GM21515 (cell line): Measurements from ENCODE around the gene HLA-A.
A peak's percentile ranks its signal among the peaks of the same experiment; 100 is the strongest.
"Not testable (repeated sequence)": the region's sequence is repeated elsewhere in the genome, so short reads cannot be mapped to it uniquely, and the experiment has no call there.

ENCODE experiments used
- ATAC-seq: cut with Tn5 transposase; IDR thresholded peaks from one replicate; pipeline ENCODE4 v1.9.1; 2021; ENCODE audit not compliant: unreplicated experiment

Gene HLA-A

DNA sequence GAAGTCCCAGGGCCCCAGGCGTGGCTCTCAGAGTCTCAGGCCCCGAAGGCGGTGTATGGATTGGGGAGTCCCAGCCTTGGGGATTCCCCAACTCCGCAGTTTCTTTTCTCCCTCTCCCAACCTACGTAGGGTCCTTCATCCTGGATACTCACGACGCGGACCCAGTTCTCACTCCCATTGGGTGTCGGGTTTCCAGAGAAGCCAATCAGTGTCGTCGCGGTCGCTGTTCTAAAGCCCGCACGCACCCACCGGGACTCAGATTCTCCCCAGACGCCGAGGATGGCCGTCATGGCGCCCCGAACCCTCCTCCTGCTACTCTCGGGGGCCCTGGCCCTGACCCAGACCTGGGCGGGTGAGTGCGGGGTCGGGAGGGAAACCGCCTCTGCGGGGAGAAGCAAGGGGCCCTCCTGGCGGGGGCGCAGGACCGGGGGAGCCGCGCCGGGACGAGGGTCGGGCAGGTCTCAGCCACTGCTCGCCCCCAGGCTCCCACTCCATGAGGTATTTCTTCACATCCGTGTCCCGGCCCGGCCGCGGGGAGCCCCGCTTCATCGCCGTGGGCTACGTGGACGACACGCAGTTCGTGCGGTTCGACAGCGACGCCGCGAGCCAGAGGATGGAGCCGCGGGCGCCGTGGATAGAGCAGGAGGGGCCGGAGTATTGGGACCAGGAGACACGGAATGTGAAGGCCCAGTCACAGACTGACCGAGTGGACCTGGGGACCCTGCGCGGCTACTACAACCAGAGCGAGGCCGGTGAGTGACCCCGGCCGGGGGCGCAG is at the start of gene HLA-A:
TSS of gene HLA-A (plus strand) at position 258 of the 778 bp plus-strand sequence. CDS start at position 280, 22 bp downstream.
- ATAC-seq: peak; percentile 76

DNA sequence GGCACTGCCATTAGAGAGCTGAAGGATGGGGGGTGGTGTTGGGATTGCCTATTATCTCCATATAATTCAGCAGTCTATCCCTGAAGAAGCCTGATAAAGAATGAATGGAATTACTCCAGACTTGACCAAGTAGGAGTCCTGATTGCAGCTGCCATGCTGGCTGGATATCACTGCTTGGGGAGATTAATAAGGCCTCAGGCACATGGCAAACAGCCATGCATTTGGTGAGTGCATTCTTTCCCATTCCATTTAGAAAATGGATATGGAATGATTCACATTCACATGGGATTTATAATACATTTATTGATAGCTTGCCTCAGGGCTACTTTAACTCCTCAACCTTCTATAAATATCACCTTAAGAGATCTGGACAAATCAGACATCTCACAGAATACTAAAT is 49.6 kb upstream of the HLA-A start:
- ATAC-seq: no peak

DNA sequence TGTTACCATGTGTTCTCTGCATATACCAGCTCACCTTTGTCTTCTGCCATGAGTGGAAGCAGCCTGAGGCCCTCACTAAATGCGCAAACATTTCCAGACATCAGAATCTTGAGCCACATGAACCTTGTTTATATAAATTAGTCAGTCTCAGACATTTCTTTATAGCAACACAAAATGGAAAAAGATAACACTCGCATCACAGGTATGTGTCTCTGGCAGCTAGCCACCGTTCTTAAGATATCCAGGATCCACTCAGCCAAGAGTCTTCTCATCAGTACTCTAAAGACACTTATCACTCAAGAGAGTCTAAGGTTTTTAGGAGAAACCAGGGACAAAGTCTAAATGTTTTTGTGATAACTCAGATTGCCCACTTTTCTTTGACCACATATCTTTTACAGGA is 43.1 kb upstream of the HLA-A start:
- ATAC-seq: no peak

DNA sequence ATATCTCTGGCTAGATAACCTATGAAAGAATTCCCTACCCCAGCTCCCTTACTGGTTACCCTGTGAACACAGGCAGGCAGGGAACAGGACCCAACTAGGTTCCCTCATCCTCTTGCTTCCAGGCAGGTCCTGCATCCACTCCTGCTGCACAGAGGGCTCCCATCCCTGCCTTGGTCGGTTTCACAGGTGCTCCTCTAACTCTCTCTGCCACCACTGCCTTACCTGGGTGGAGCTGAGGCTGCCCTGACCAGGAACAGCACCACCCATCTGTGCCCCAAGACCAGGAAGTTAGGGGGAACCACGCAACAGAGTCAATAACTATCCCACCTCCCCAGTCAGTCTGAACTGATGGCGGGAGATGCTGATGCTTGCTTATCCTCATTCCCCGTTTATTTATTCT is 37.0 kb upstream of the HLA-A start:
- no peak for ATAC-seq

DNA sequence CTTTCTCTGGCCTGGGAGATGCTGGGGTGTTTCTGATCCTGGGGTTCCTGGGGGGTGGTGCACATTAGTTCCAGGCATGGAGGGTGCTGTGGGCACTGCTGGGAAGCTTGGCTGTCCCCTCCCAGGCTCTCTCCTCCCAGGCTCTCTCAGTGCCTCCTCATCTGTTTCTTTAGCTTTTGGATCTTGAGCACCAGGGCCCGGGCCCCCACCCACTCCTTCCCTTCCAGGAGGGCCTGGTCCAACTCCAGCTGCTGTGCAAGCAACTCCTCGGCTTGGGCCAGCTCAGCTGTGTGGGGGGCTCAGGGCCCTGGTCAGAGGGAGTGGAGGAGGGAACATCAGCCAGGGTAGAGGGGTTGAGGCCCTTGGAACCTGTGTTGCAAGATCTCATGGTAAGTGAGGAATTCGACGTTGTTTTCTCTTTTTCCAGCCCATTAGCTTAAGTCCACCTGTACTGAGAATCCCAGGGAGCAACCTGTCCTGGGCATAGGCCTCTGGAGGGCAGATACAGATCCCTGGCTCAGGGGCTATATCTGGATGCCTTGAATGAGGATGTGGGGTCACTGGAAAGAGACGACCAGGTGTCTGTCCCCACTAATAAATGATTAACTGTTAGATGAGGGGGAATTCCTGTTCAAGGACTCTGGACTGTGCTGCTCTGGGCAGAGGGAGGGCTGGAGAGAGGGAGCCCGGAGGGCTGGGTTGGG is 34.5 kb upstream of the HLA-A start:
- ATAC-seq: no peak

DNA sequence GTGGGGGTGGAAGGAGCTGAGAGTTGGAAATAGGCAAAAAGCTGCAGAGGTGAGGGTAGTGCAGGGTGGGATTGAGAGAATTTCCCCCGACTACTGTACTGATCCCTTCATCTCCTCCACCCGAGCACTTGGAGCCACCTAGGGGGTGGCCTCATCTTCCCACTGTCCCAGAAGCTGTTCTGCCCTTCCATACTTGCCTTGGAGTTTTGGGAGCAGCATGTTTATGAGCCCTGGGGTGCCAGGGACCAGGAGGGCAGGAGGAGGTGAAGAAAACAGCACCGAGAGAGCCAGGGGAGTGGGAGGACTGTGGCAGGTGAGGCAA is 34.0 kb upstream of the HLA-A start:
- no peak for ATAC-seq

DNA sequence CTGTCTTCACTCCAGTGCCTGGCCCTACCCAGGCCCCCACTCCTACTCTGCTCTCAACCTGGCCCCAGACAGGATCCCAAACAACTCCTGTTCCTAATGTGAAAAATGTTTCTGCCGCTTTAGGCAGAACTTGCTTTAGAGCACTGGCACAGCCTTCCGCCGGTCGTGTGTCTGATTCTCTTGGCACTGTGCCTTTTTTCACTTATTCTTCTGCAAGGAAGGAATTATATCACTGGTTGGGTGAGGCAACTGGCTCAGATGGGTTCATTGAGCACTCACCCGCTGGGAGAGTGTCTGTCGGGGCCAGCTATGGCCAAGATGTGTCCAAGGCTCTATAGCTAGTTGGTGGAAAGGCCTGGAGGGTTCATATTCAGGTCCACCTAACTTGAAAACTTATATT is 33.6 kb upstream of the HLA-A start:
- no peak for ATAC-seq

DNA sequence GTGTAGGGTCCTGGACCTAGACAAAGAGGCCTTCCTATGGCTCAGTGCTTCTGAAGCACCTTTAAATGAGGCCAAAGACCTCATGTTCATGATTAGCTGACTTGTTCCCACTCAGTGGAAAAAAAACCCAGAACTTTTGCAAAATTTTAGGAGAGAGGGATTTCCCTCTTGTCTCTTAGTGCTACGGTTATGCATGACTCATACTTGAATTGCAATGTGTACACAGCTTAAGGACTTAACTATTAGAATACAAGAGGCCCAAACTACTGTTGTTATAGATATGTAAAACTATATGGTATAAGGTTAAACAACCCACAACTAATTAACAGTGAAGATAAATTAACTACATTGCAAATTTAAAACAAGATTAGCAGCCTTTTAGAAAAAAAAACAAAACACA is 32.3 kb upstream of the HLA-A start:
- no peak for ATAC-seq

DNA sequence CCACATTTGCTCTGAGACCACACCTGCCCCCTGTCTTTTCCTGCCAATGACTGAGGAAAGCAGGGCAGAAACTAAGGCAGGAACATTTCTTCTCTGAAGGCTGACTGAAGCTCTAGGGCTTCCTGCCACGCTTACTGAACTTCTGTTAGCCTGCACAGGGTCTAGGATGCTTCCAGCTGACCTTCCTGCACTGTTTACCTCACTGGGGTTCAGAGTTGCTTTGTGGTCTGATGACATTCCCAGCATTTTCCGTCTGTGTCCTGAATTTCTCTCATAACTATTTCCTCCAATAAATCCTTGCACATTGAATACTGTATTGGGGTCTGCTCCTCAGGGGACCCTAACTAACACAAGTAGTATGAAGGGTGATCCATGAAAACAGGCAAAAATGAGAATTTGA is 29.5 kb upstream of the HLA-A start:
- ATAC-seq: no peak

DNA sequence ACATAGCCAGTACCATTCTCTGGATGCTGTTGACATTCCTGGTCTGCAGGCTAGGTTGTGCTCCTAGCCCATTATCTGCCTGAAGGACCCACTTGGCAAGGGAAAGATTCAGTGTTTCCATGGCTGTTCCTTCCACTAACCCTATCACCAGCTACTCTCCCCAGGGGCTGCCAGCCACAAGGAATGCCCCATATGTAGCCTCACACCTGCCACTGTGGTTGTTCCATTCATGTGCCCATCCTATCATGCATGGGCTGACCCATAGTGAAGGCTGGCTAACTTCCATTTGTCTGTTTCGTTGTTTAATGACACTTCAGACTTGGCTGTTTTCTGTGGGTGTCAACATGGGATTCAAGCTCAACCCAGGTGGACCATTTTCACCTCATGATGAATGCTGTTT is 25.6 kb upstream of the HLA-A start:
- no peak for ATAC-seq

DNA sequence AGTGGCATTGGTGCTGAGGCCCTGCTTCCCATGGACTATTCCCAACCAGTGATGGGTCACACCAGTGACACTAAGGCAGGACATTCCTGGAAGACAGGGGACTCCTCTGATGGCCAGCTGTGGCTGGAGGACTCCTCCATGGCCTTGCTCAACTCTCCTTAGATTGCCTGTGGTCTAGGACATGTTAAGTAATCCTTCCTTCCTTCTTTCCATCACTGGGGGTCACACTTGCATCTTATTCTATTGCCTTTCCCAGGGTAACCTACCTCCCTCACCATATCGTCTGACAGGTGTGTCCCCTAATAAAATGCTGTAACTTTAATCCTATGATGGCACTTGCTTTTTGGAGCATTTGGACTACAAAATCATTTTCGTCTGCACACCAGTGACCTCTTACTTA is 24.5 kb upstream of the HLA-A start:
- ATAC-seq: no peak

DNA sequence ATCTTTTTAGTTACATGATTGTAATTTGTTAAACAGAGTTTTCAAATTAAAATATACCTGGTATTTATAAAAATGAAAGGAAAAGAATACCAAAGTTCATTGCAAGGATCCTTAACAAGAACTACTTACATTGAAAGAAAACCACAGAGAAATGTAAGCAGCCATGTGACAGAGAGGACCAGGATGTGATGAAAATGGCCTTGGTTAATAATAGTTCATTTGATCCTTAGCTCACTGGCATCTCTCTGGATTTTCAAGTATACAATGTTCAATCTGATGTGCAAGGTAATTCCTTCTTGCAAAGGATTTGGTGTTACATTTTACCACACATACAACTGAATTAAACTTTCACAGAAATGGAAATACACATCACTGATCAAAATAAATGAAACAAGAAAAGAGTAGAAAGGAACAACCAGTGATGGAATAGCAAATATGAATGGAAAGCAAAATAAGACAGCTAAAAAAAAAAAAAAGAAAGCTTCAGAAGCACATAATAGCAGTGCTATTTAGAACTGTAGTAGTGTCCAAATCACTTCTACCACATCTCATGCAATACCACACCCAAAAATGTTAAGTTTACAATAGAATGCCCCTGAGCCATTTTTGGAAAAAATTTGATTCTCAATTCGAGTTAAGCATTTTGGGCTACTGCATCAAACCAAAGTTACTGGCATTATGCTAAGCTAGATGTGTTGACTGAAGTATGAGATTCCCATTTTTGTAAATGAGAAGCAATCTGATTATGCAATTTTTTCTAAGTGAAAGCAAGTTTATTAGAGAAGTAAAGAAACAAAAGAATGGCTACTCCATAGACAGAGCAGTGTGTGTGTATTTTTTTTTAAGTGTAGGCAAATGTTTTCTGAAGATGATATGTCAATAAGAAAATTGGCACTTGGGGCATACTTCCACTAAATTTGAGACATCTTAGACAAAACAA is 22.6 kb upstream of the HLA-A start:
- ATAC-seq: no peak

DNA sequence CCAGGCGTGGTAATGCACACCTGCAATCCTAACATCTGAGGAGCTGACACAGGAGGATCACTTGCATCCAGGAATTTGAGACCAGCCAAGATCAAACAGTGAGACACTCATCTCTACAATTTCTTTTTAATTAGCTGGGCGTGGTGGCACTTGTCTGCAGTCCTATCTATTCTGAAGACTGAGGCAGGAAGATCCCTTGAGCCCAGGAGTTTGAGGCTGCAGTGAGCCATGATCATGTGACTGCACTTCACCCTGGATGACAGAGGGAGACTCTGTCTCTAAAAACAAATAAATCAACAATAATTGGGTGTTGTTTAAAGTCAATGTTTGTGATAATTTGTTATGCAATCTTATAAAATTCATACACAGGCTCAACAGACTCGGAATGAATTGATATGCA is 18.0 kb upstream of the HLA-A start:
- ATAC-seq: no peak

DNA sequence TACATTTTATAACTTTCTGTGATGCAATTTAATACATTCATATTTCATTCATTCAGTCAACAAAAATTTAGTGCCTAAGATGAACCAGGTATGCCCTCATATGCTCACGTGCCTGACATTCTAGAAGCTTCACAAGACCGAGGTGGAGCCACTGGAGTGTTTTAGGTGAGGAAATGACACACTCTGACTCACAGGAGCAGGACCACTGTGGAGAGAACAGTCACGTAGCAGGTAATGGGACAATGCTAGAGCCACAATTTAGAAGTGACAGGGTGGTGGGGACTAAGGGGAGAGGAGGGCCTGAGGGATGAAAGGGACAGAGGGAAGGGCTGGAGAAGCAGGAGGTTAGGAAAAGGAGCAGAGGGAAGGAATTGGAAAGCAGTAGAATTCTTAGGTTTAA is 17.6 kb upstream of the HLA-A start:
- no peak for ATAC-seq

DNA sequence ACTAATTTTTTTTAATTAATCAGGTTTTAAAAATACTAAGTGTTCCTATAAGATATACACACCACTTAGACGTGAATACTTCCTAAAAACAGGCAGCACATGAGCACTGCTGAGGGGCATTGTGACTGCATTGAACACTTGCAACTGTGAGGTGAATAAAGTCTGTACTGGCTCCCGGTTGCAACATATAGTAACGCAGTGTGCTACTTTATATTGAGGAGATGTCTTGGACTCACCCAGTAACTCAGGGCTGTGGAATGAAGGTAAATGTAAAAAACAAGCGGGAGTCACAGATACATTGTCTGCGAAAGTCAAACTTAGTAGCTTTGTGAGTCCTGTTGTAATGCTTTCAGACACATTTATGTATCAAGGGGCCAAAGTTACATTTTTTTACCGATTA is 17.0 kb upstream of the HLA-A start:
- ATAC-seq: no peak

DNA sequence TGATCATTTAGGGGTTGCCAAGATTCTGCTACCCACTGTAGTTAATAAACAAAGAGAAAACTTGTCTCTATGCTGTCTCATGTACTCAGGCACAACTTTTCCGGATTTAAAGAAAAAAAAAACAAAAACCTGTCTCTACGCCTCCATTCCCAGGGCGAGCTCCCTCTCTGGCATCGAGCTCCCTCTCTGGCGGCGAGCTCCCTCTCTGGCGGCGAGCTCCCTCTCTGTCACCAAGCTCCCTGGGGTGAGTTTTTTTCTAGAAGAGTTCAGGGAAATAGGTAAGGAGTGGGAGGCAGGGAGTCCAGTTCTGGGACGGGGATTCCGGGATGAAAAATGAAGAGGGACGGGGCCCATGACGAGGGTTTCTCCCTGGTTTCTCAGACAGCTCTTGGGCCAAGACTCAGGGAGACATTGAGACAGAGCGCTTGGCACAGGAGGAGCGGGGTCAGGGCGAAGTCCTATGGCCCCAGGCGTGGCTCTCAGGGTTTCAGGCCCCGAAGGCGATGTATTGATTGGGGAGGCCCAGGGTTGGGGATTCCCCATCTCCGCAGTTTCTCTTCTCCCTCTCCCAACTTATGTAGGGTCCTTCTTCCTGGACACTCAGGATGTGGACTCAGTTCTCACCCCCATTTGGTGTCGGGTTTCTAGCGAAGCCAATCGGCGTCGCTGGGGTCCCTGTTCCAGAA is 16.5 kb upstream of the HLA-A start:
- ATAC-seq: peak; percentile 13

DNA sequence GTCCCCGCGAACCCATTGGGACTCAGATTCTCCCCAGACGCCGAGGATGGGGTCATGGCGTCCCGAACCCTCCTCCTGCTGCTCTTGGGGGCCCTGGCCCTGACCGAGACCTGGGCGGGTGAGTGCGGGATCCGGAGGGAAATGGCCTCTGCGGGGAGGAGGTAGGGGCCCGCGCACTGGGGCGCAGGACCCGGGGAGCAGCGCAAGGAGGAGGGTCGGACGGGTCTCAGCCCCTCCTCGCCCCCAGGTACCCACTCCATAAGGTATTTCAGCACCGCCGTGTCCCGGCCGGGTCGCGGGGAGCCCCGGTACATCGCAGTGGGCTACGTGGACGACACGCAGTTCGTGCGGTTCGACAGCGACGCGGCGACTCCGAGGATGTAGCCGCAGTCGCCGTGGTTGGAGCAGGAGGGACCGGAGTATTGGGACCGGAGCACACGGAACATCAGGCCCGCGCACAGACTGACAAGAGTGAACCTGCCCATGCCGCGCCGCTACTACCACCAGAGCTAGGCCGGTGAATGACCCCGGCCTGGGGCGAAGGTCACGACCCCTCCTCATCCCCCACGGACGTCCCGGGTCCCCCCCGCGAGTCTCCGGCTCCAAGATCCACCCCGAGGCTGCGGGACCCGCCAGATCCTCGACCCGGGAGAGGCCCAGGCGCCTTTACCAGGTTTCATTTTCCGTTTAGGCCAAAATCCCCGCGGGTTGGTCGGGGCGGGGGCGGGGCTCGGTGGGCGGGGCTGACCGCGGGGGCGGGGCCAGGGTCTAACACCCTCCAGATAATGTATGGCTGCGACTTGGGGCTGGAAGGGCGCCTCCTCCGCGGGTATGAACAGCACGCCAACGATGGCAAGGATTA is 15.7 kb upstream of the HLA-A start:
- ATAC-seq: peak; percentile 82

DNA sequence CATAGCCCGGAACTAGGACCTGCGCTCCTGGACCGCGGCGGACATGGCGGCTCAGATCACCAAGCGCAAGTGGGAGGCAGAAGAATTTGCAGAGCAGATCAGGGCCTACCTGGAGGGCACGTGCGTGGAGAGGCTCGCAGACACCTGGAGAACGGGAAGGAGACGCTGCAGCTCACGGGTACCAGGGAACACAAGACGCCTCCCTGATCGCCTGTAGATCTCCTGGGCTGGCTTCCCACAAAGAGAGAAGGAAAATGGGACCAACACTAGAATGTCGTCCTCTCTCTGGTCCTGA is 15.1 kb upstream of the HLA-A start:
- ATAC-seq: no peak

DNA sequence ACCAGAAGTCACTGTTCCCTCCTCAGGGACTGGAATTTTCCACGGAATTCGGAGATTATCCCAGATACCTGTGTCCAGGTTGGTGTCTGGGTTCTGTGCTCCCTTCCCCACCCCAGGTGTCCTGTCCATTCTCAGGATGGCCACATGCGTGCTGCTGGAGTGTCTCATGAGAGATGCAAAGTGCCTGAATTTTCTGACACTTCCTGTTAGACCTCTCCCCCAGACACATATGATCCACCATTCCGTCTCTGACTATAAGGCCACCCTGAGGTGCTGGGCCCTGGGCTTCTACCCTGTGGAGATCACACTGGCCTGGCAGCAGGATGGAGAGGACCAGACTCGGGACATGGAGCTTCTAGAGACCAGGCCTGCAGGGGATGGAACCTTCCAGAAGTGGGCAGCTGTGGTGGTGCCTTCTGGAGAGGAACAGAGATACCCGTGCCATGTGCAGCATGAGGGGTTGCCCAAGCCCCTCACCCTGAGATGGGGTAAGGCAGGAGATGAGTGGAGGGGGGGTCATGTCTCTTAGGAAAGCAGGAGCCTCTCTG is 14.4 kb upstream of the HLA-A start:
- ATAC-seq: no peak

DNA sequence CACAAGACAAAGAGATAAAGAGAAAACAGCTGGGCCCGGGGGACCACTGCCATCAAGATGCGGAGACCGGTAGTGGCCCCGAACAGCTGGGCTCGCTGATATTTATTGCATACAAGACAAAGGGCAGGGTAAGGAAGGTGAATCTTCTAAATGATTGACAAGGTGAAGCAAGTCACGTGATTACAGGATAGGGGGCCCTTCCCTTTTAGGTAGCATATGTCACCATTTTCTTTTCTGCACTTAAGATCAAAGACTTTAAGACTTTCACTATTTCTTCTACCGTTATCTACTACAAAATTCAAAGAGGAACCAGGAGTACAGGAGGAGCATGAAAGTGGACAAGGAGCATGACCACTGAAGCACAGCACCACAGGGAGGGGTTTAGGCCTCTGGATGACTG is 12.3 kb upstream of the HLA-A start:
- not testable (repeated sequence) for ATAC-seq
